NCI-H1092 treated with DMSO at 0.1 percent for 48 hours (cell line): ENCODE data around the gene ST6GALNAC3.

Experiments used
- DNase-seq: peaks from one replicate; lab custom pipeline; 2025; lab: John Stamatoyannopoulos, UW

The ST6GALNAC3 gene

GRCh38 chr1:76142771-76143540, 68.4 kb downstream of the ST6GALNAC3 start:
- no peak for DNase-seq

GRCh38 chr1:76144247-76144646, 69.7 kb downstream of the ST6GALNAC3 start:
- no peak for DNase-seq

GRCh38 chr1:76145332-76145731, 70.8 kb downstream of the ST6GALNAC3 start:
- DNase-seq: no peak

- no peak for DNase-seq
These were observed 71.6 kb downstream of the ST6GALNAC3 start for GRCh38 chr1:76146184-76146583.

- DNase-seq: no peak
These were observed 73.4 kb downstream of the ST6GALNAC3 start for GRCh38 chr1:76147917-76148316.

GRCh38 chr1:76148460-76148859, 73.9 kb downstream of the ST6GALNAC3 start:
- no peak for DNase-seq

GRCh38 chr1:76153841-76154205, 79.3 kb downstream of the ST6GALNAC3 start:
- no peak for DNase-seq

- peak; percentile 68 for DNase-seq
These were observed 79.8 kb downstream of the ST6GALNAC3 start for GRCh38 chr1:76154206-76154956.

GRCh38 chr1:76156987-76157386, 82.4 kb downstream of the ST6GALNAC3 start:
- DNase-seq: no peak

- DNase-seq: no peak
These were observed 83.6 kb downstream of the ST6GALNAC3 start for GRCh38 chr1:76158126-76158525.

GRCh38 chr1:76160225-76160624, 85.7 kb downstream of the ST6GALNAC3 start:
- DNase-seq: no peak

GRCh38 chr1:76161451-76161850, 86.9 kb downstream of the ST6GALNAC3 start:
- no peak for DNase-seq

GRCh38 chr1:76162254-76162653, 87.7 kb downstream of the ST6GALNAC3 start:
- DNase-seq: no peak

- no peak for DNase-seq
These were observed 89.6 kb downstream of the ST6GALNAC3 start for GRCh38 chr1:76164165-76164564.

GRCh38 chr1:76170084-76170483, 95.5 kb downstream of the ST6GALNAC3 start:
- no peak for DNase-seq

- no peak for DNase-seq
These were observed 96.0 kb downstream of the ST6GALNAC3 start for GRCh38 chr1:76170513-76170912.

- no peak for DNase-seq
These were observed 101.5 kb downstream of the ST6GALNAC3 start for GRCh38 chr1:76176000-76176399.

- no peak for DNase-seq
These were observed 103.1 kb downstream of the ST6GALNAC3 start for GRCh38 chr1:76177615-76178014.

- no peak for DNase-seq
These were observed 104.7 kb downstream of the ST6GALNAC3 start for GRCh38 chr1:76179219-76179698.

- no peak for DNase-seq
These were observed 110.7 kb downstream of the ST6GALNAC3 start for GRCh38 chr1:76185207-76185606.

- DNase-seq: no peak
These were observed 112.1 kb downstream of the ST6GALNAC3 start for GRCh38 chr1:76186554-76187170.

- DNase-seq: no peak
These were observed 112.9 kb downstream of the ST6GALNAC3 start for GRCh38 chr1:76187436-76187835.

GRCh38 chr1:76189310-76189709, 114.8 kb downstream of the ST6GALNAC3 start:
- no peak for DNase-seq
